ENCODE results near the gene HARS2. TPM values are rescaled to one million over a fixed set of nuclear protein-coding genes. Genes with fewer than 3 reads are reported as not detected.

The HARS2 gene
- total and polyA plus RNA-seq, 4 donors = 15.6 to 37.2 (median 21.7) TPM

DNA sequence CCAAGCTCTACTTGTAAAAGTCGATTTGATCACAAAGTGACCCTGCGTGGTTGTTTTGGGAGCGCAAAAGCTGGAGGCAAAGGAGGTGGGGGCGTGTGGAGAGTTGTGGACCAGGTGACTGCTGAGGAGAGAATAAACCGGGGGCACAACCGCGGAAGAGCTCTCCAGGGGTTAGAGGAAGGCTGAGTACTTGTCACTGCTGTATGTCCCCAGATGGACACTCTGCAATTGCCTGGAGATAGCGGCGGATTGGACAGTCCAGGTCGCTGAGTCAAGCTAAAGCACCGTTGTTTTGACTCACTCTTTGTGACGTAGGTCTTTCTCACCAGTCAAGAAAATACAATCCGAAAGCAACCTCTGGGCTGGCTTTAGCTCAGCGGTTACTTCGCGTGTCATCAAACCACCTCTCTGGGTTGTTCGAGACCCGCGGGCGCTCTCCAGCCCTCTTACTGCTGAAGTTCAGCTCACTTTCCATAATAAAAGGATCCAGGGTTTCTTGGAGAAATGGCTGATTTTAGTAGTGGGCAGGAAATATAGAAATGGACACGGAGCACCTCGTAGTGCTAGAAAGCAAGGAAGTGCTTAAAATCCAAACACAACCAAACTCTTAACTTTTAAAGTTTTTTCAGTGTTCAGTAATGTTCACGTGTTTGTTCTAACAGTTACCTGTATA is 34.7 kb downstream of the HARS2 start:
- Histone ChIP-seq H3K4me1 (ENCODE audit: control insufficient read depth in 5 of 5, insufficient read depth in 5 of 5, low read length in 5 of 5) (no peaks in the 10 kb centered on the region), H3K4me3 (no peak overlapping the region), H3K9ac (ENCODE audit: insufficient read depth in 1 of 2, low read length in 2 of 2) (no peak overlapping the region), H3K27ac (ENCODE audit: low read depth in 1 of 2, low read length in 1 of 2) (no peak overlapping the region), H3K36me3 (ENCODE audit: control insufficient read depth in 4 of 4, insufficient read depth in 4 of 4, low read length in 4 of 4) (no peaks in the 10 kb centered on the region), H3K9me3 (ENCODE audit: control insufficient read depth in 4 of 4, insufficient read depth in 3 of 4, low read length in 3 of 4) (no peaks in the 10 kb centered on the region), H3K27me3 (ENCODE audit: control insufficient read depth in 3 of 3, insufficient read depth in 3 of 3, low read length in 2 of 3) (peaks cover 0 to 5% (median 4%) of the 10 kb centered on the region in 3 donors)
- WGBS, 2 donors = 12 to 14% methylated on average over 23 of the region's 23 CpGs
- TF ChIP-seq CTCF (IDR thresholded peaks at IDR 0.05; ENCODE audit: control extremely low read depth, extremely low read depth) = no peak
- DNase-seq (peak; percentile 21 to 48 (median 45)), ATAC-seq (ENCODE audit: insufficient read depth, low FRiP score) (peak; percentile 77)

GRCh38 chr5:140733098-140733497 is 41.8 kb downstream of the HARS2 start:
- WGBS, 2 donors = 63 to 66% methylated on average over 4 of the region's 4 CpGs
- TF ChIP-seq CTCF (IDR thresholded peaks at IDR 0.05; ENCODE audit: control extremely low read depth, extremely low read depth) = no peak
- no peak overlapping the region for H3K27ac ChIP-seq (ENCODE audit: low read depth in 1 of 2, low read length in 1 of 2)

DNA sequence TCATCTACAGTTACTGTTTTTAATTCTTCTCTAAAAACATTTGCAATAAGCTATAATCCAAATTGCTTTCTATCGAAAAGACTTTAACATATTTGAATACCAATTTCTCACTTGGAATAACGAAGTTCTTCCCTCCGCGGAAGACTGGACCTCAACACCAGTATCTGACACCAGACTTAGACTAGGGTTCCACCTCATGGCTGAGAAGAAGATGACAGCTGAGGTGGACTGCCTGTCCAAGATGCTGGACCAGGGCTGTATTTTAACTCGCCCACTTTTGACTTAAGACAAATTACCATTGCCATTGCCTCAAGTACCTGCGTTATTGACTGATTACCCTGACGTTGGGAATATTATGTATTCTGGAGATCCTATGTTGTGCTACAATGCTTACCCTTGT is 43.1 kb downstream of the HARS2 start:
- Histone ChIP-seq H3K4me1 (ENCODE audit: control insufficient read depth in 5 of 5, insufficient read depth in 5 of 5, low read length in 5 of 5) (no peaks in the 10 kb centered on the region), H3K4me3 (no peak overlapping the region), H3K27ac (ENCODE audit: low read depth in 1 of 2, low read length in 1 of 2) (no peak overlapping the region), H3K27me3 (ENCODE audit: control insufficient read depth in 3 of 3, insufficient read depth in 3 of 3, low read length in 2 of 3) (no peaks in the 10 kb centered on the region), H3K9ac (ENCODE audit: insufficient read depth in 1 of 2, low read length in 2 of 2) (no peak overlapping the region), H3K9me3 (ENCODE audit: control insufficient read depth in 4 of 4, insufficient read depth in 3 of 4, low read length in 3 of 4) (no peaks in the 10 kb centered on the region), H3K36me3 (ENCODE audit: control insufficient read depth in 4 of 4, insufficient read depth in 4 of 4, low read length in 4 of 4) (no peaks in the 10 kb centered on the region)
- ATAC-seq (ENCODE audit: insufficient read depth, low FRiP score) (no peak), DNase-seq (peak in 1 of 3 donors; percentile 3)
- no peak for TF ChIP-seq CTCF (IDR thresholded peaks at IDR 0.05; ENCODE audit: control extremely low read depth, extremely low read depth)
- 57 to 70% methylated on average over 7 of the region's 7 CpGs for WGBS, 2 donors

More at GRCh38 chr5:140733098-140733497, 41.8 kb downstream of the HARS2 start:
- DNase-seq (no peak), ATAC-seq (ENCODE audit: insufficient read depth, low FRiP score) (no peak)
- Histone ChIP-seq H3K9ac (ENCODE audit: insufficient read depth in 1 of 2, low read length in 2 of 2) (no peak overlapping the region), H3K36me3 (ENCODE audit: control insufficient read depth in 4 of 4, insufficient read depth in 4 of 4, low read length in 4 of 4) (no peaks in the 10 kb centered on the region), H3K27me3 (ENCODE audit: control insufficient read depth in 3 of 3, insufficient read depth in 3 of 3, low read length in 2 of 3) (no peaks in the 10 kb centered on the region), H3K9me3 (ENCODE audit: control insufficient read depth in 4 of 4, insufficient read depth in 3 of 4, low read length in 3 of 4) (no peaks in the 10 kb centered on the region), H3K4me3 (no peak overlapping the region), H3K4me1 (ENCODE audit: control insufficient read depth in 5 of 5, insufficient read depth in 5 of 5, low read length in 5 of 5) (no peaks in the 10 kb centered on the region)

DNA sequence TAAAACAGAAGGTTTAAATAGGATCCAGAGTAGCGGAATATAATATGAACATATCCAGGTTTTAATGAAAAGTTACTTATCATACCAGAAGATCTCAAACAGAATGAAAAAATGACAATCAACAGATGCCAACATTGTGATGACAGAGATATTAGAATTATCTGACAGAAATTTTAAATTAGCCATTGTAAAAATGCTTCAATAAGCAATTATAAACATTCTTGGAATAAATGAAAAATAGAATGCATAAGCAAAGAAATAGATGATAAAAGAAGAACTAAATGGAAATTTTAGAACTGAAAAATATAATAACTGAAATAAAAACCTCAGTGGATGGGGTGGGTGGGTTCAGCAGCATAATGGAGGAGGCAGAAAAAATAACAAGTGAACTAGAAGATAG is 46.2 kb downstream of the HARS2 start:
- TF ChIP-seq CTCF (IDR thresholded peaks at IDR 0.05; ENCODE audit: control extremely low read depth, extremely low read depth) = no peak
- Histone ChIP-seq H3K9me3 (ENCODE audit: control insufficient read depth in 4 of 4, insufficient read depth in 3 of 4, low read length in 3 of 4) (peaks cover 0 to 7% (median 3%) of the 10 kb centered on the region in 4 donors), H3K27ac (ENCODE audit: low read depth in 1 of 2, low read length in 1 of 2) (no peak overlapping the region), H3K27me3 (ENCODE audit: control insufficient read depth in 3 of 3, insufficient read depth in 3 of 3, low read length in 2 of 3) (no peaks in the 10 kb centered on the region), H3K4me3 (no peak overlapping the region), H3K9ac (ENCODE audit: insufficient read depth in 1 of 2, low read length in 2 of 2) (no peak overlapping the region), H3K36me3 (ENCODE audit: control insufficient read depth in 4 of 4, insufficient read depth in 4 of 4, low read length in 4 of 4) (no peaks in the 10 kb centered on the region), H3K4me1 (ENCODE audit: control insufficient read depth in 5 of 5, insufficient read depth in 5 of 5, low read length in 5 of 5) (no peaks in the 10 kb centered on the region)
- ATAC-seq (ENCODE audit: insufficient read depth, low FRiP score) (no peak), DNase-seq (no peak)
- 68 to 84% methylated on average over 1 of the region's 1 CpG for WGBS, 2 donors

Data from lung (tissue), 12 donors.